ENCODE measurements around the gene EIF2AK3.

The EIF2AK3 gene

DNA sequence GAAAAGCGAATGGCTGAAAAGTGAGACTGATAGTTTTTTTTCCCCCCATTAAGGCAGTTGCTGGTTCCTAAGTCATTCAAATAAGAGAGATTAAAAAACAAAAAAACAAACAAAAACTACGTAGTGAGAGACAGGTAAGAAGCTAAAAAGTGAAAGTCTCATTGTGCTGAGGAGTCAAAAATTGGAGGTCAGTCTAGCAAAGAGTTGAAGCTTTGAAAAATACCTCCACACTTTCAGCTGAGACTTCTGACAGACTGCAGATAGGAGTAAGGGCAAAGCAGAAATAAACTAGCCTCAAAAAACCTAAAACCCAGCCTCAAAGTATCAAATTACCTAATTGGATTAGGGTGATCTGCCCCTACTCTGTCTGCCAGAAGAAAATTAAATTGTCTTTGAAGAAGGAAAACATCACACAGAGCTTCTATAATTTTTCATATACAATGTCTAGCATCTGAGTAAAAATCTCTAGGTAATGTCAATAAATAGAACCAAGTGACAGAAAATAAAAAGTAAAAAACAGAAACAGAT is 10.9 kb upstream of the EIF2AK3 start:
- no peak for ATAC-seq
- TF ChIP-seq TCF4 (CRISPR knock-in tag; IDR thresholded peaks at IDR 0.05; ENCODE audit: borderline replicate concordance), result no peak
- TF ChIP-seq ZFP3 (CRISPR knock-in tag; IDR thresholded peaks at IDR 0.05), result no peak
- TF ChIP-seq ZFP30 (CRISPR knock-in tag; IDR thresholded peaks at IDR 0.05), result no peak
- no peak for TF ChIP-seq TOX (CRISPR knock-in tag; IDR thresholded peaks at IDR 0.05; ENCODE audit: borderline replicate concordance)
- TF ChIP-seq, protein P1, sequence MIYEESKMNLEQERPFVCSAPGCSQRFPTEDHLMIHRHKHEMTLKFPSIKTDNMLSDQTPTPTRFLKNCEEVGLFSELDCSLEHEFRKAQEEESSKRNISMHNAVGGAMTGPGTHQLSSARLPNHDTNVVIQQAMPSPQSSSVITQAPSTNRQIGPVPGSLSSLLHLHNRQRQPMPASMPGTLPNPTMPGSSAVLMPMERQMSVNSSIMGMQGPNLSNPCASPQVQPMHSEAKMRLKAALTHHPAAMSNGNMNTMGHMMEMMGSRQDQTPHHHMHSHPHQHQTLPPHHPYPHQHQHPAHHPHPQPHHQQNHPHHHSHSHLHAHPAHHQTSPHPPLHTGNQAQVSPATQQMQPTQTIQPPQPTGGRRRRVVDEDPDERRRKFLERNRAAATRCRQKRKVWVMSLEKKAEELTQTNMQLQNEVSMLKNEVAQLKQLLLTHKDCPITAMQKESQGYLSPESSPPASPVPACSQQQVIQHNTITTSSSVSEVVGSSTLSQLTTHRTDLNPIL (CRISPR knock-in tag; IDR thresholded peaks at IDR 0.05; ENCODE audit: low read depth), result no peak
- TF ChIP-seq POU6F1 (CRISPR knock-in tag; IDR thresholded peaks at IDR 0.05; ENCODE audit: borderline replicate concordance, low read depth), result no peak
- TF ChIP-seq PATZ1 (CRISPR knock-in tag; IDR thresholded peaks at IDR 0.05; ENCODE audit: borderline replicate concordance), result no peak
- TF ChIP-seq CSDC2 (CRISPR knock-in tag; IDR thresholded peaks at IDR 0.05), result no peak
- TF ChIP-seq ZNF70 (CRISPR knock-in tag; IDR thresholded peaks at IDR 0.05), result no peak
- no peak for TF ChIP-seq SNAI2 (CRISPR knock-in tag; IDR thresholded peaks at IDR 0.05)
- no peak for TF ChIP-seq ESRRG (CRISPR knock-in tag; IDR thresholded peaks at IDR 0.05)
- TF ChIP-seq TSHZ2 (CRISPR knock-in tag; IDR thresholded peaks at IDR 0.05), result no peak
- no peak for TF ChIP-seq PPARA (CRISPR knock-in tag; IDR thresholded peaks at IDR 0.05; ENCODE audit: borderline replicate concordance)
- TF ChIP-seq ZNF565 (CRISPR knock-in tag; conservative IDR thresholded peaks at IDR 0.05; ENCODE audit: low read depth), result no peak
- no peak for TF ChIP-seq ZC3H10 (CRISPR knock-in tag; IDR thresholded peaks at IDR 0.05)
- TF ChIP-seq CSRNP3 (CRISPR knock-in tag; IDR thresholded peaks at IDR 0.05), result no peak
- no peak for TF ChIP-seq OSR1 (CRISPR knock-in tag; IDR thresholded peaks at IDR 0.05)
- no peak for TF ChIP-seq ARNTL (CRISPR knock-in tag; IDR thresholded peaks at IDR 0.05; ENCODE audit: borderline replicate concordance, low read depth)

- TF ChIP-seq ZC3H10 (CRISPR knock-in tag; IDR thresholded peaks at IDR 0.05), result no peak
- TF ChIP-seq ISL1 (CRISPR knock-in tag; IDR thresholded peaks at IDR 0.05), result peak; percentile 56
- ATAC-seq, result peak; percentile 26; the same call in 2 of the 3 replicates
These were observed 10.2 kb upstream of the EIF2AK3 start for GRCh38 chr2:88637464-88637863.

DNA sequence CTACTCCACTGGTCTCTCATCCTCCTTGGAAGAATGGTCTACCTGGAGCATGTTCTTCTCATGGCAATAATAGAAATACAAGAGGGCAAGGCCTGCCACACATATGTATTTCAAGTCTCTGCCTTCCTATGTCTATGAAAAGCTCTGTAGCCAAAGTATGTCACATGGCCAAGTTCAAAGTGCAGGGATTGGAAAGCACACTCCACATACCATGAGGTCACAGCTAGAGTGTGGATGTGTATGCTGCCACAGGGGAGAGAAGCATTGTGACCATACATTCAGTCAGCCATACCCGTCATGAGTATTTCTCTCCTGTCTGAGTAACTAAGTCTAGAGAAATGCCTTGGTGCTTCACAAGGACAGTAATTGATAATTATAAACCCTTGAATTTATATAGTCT is 8.8 kb upstream of the EIF2AK3 start:
- no peak for ATAC-seq
- TF ChIP-seq, protein P1 (CRISPR knock-in tag; IDR thresholded peaks at IDR 0.05; ENCODE audit: low read depth), result no peak
- TF ChIP-seq ZNF70 (CRISPR knock-in tag; IDR thresholded peaks at IDR 0.05), result no peak
